ENCODE measurements around the gene HGF.

The HGF gene

DNA sequence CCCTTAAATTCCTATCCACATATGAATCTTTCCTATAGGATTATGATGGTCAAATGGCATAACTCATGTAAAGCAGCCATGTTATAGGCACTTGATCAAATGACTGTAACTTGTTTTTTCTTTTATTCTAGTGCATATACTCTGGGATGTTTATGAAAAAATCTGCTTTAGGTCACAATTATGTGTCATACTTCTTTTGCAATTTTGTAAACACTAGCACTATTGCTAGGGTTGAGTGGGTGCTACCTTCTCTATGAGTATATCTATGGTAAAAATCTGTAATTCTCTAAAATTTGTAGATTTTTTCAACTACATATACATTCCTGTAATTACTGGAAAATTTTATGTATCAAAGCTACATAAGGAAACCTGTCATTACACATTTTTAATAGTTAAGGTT, 50.0 kb downstream of the HGF start:
- no peak for DNase-seq (ENCODE audit: low read depth)

DNA sequence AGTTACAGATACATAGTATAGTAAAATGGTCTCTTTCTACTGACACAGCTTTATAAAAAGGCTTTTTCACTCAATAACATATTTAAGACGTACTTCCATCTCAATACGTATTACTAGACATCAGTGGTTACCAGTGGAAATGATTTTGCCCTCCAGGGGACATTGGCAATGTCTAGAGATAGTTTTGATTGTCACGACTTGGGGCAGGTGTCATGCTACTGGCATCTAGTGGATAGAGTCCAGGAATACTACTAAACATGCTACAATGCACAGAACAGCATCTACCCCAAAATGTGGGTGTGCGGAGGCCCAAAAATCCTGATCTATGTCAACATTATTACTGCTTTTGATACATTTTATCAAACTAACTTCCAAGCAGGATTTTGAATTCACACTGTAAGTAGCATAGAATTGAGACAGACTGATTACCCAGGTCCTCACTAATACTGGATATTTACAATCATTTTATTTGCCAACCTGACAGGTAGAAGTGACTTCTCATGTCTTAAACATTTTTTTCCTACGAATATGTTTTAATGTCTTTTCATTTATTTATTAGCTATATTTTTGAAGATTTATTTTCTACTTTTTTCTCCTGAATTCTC, 53.8 kb downstream of the HGF start:
- no peak for DNase-seq (ENCODE audit: low read depth)

DNA sequence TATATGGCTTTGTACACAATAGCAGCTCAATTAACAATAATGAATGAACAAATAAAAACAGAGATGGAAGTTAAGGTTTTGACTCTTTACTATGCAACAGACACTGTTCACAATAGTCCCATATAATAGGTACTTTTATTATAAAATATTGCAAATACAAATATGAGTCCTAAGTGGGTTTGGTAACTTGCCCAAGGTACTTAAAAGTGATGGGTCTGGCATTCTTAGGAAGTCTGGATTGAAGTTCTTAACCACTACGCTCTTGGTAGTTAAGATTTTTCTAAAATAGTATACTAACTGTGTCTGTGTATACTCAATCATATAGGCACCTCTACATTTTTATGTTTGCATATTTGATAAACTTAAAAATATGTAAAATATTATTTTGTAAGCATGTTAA, 55.5 kb downstream of the HGF start:
- DNase-seq (ENCODE audit: low read depth): no peak

DNA sequence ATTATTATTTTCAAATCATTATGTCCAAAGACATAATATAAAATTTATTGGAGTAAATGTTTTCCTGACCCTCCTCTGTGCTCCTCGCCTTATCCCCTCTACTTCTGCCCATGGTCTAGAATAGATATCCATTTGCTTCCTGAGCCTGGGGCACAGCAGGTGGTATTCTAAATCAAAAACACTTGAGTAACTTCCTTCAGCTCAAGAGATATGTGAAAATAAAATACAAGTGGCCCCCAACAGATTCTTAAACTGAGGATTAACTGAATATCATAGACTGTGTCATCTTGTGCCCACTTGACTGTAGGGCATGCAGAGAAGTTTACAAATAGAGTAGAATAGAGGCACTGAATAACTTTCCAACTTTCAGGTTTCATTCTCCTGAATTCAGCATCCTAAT, 59.1 kb downstream of the HGF start:
- DNase-seq (ENCODE audit: low read depth): no peak

DNA sequence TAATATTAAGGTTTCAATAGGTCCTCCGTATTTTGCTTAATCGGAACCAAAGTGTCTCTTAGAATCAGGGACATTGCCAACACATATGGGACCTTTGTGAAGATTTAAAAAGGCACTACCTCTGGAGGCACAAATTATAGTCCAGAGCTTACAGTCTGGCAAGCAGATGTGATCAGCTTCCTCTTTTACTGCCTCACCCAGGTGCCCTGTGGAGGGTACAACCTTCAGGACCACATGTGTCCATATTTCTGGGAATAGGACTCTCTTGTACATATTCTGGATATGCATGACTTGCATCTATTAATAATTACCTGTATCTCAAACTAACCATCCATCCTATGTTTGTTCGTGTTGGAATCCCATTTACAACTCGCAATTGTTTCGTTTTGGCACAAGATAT, 60.0 kb downstream of the HGF start:
- DNase-seq (ENCODE audit: low read depth): no peak

DNA sequence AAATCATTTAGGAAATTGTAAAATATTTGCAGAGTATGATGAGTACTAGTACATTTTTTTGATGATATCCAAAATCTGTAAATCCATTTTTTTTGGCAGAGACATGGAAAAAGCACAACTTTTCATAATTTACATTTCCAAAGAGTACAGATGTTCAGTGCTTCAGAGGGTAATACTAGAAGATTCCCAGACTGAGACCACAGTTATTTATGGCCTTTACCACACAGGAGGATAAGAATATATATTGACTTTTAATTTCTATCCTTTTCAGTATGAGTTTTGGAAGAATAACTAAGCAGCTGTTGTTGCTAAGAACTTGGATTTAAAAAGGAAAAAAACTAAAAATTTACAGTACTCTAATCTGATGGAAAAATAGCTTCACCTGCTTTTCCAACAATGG, 61.9 kb downstream of the HGF start:
- no peak for DNase-seq (ENCODE audit: low read depth)

DNA sequence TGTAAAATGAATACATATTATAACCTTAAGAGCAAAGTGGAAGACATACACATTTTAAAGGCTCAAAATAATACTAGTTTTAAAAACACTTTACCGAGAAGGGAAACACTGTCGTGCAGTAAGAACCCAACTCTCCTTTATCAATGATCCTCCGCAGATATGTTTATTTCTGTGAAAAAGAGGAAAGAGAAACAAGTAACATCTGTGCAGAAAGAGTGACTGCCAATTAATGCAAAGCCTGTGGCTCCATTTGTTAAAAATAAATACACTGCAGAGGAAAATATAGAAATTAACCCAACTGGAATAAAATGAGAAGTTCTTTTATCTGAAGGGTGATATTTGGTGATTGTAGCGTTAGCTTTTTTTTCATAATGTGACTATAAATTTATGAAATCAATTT, 62.7 kb downstream of the HGF start:
- DNase-seq (ENCODE audit: low read depth): no peak

DNA sequence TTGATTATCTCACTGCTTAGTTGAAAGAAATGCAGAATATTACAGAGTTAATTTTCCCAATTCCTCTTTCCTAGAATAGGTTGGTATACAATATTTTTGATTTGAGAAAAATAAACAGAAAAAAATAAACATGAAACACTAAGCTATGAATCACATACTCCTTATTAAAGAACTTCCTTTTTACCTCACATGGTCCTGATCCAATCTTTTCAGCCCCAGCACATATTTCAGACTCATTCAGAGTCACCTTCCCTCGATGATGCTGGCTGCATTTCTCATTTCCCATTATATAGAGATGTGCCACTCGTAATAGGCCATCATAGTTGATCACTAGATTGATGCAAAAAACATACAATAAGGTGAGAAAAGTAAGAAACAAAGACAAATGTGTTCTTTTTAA, 64.6 kb downstream of the HGF start:
- no peak for DNase-seq (ENCODE audit: low read depth)

DNA sequence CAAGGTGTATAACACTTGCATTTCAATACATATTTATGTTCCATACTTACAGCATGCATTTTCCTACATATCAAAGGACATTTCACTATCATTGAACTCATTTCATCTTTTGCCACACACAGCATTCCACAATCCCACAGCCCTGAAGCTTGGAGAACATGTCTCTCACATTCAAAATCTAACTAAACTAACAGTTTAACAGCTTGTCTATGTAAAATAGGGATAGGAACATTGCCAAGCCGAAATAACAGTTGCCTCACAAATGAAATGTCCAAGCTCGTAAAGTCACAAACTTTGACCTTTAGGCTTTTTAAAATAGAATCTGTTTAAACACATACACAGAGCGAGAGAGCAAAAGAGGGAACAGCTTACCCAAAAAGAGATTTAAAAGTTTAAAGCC, 65.3 kb downstream of the HGF start:
- no peak for DNase-seq (ENCODE audit: low read depth)

DNA sequence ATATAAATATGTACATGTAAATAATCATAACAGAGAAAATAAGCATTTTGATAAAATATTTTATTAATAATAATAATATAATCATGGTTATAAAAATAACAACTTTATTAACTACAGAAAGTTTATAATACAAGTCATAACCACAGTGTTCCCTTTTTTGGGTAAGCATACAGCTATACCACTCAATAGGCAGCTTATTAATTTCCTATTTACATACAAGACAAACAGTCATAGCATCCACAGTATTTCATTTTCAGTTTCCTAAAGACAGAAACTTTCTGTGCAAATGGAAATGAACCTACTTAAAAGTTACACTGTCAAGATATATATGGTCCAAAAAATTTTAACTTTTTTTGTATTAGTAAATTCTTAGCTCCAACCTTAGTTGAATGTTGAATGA, 70.9 kb downstream of the HGF start:
- no peak for DNase-seq (ENCODE audit: low read depth)

DNA sequence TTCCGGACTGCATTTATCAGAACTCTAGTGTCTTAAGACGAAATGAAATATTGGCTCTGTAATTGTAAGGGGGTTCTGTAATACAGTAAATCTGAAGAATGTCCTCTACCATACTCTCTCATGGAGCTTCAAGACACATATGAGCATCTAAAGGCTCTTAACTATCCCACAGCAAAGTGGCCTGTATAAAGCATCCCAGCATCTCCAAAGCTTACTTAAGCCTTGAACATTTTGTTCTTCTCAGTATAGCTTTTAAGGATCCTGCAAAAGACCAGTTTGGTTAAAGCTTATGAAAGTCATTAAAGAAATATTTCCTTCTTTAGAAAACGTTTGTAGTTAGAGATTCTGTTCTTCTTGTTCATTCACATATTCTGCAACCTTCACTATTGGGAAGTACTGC, 75.1 kb downstream of the HGF start:
- no peak for DNase-seq (ENCODE audit: low read depth)

DNA sequence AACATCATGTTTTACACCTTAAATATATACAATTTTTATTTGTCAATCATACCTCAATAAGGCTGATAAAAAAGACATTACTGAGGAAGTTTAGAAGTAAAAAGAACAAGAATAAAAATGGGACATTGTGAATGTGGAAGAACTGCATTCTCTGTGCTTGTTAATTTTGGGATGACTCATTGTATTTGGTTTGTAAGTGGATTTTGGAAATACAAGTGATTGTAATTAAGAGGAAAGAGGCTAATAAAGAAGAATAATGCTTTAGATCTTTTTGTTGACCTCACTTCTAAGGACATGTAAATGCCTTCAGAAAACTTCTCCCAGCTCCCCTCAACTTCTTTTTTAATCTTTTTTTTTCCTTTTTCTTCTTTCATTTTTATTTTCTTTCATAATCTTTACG, 76.0 kb downstream of the HGF start:
- DNase-seq (ENCODE audit: low read depth): no peak

DNA sequence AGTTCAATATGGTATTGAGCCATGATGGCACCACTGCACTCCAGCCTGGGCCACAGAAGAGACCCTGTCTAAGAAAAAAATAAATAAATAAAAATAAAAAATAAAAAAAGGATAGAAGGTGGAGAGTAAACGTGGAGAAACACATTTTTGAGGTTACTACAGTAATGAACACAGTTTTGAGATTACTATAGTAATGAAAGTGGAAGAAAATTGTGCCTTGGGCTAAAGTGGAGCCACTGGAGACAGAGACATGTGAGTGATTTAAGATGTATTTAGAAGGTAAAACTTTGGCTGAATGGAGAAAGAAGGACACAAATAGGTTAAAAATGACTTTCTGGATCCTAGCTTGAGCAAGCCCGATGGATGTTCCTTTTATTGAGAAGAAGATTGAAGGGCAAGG, 76.8 kb downstream of the HGF start:
- DNase-seq (ENCODE audit: low read depth): no peak

DNA sequence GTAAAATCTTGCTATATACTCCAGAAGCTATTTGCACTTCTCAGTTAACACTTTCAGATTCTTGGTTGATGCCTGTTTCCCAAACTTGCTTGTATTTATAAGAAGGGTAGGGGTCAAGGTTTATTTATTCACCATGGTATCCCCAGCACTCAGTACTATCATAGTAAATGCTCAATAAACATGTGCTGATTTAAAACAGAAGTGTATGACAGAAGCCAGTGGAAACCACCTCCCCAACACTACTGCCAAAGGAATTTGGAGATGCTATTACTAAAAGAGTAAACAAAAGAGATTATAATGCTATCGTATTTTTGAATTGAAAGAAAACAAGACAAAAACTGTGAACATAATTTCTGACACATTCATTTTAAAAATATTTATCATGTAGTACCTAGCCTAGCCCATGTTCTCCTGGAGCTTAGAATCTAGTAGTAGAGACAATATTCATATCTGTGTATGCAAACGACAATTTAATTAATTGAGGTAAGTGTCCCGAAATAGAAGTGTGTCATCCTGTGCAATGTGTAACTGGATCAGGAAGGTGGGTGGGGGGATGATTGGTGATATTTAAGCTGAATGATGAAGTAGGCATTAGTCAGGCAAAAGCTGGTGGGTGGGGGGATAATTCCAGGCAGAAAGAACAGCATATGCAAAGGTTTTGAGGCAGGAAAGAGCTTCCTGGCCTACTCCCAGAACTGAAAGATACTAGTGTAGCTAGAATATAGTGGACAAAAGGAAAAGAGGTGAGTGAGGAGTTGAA, 77.5 kb downstream of the HGF start:
- DNase-seq (ENCODE audit: low read depth): no peak

DNA sequence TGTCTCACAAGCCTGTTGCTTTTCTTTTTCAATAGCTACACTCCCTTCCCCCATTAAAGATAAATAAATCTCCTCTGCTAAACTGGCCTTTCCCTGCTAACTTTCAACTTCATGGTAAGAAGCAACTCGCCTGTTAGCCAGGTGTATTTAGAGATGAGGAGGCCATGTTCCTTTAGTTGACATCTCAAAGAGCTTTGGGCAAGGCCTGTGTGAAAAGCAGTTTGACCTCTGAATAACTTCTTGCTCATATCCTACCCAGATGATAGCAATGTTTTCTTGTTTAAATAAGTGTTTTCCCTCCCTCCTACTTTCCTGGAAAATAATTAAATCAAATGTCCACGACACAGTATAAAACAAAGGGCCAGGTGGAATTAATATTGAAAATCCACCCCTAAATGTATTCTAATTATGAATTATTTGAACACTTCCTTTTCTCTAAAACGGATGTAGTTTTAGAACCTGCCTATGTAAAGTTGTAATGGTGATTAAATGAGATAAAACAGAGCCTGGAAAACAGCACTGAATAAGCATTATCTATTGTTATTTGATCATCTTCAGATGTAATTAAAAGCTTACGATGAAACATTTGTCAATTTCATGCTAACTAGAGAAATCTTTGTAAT, 78.5 kb downstream of the HGF start:
- no peak for DNase-seq (ENCODE audit: low read depth)

DNA sequence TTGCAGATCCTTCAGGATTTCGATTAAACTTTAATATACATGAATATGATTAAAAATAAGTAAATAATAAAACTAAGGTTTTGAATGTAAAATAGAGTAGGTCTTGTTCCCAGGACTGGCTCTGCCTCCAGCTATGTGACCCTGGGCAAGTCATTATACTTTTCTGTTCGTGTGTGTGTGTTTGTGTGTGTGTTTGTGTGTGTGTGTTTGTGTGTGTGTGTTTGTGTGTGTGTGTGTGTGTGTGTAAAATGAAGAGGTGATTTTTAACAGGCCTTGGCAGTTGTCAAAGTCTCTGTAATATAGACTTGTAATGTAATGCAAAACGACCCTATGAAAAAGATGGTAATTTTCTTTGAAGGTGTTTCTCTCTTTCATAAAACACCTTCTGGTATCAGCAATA, 79.2 kb downstream of the HGF start:
- DNase-seq (ENCODE audit: low read depth): no peak

DNA sequence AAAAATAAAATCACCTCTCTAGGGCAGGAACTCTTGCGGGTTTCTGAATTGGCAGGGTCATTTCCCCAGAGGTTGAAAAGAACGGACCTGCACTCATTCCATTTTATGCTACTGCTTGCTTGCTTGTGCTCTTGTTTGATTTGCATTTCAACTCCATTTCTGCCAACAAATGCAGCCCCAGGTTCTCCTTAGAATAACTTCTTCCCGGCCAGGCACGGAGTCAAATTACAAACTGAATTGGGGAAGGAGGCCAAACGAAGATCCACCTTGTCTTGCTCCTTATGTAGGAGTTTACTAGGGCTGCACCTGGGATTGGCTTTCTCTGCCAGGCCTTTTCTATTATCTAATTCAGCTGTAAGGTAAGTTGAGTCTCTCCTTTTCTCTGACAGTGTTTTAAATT, 79.6 kb downstream of the HGF start:
- DNase-seq (ENCODE audit: low read depth): no peak

DNA sequence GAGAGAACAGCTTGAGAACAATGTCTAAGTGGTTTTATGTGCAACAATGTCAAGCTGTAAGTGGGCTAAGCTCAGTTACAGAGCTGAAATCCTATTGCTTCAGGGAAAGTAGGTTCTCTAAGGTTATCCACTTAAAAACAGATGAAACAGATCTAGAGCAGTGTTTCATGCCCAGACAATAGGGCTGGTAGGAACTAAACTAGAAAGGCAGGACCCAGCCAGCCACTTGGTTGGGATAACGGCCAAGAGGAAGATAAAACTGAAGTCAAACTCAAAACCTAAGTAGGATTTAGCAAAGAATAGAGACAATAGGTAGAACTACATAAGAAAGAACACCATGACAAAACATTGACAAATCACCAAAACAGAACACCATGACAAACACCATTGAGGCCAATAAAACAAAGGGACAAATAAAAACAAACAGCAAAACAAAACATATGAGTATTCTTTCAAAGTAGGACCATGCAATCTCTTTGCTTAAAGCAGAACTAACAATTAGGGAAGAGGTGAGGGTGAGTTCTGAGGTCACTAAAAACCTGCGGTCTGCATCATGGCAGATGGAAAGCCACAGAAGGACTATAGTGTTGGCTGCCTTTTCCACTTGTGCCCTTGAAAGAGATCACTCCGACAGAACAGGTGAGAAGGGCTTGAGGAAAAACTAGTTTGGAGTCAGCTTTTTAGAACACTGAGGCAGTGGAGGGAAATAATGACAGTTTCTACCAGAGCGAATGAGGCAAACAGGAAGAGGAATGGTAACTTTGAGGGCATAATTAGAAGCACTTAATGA, 81.0 kb downstream of the HGF start:
- no peak for DNase-seq (ENCODE audit: low read depth)

DNA sequence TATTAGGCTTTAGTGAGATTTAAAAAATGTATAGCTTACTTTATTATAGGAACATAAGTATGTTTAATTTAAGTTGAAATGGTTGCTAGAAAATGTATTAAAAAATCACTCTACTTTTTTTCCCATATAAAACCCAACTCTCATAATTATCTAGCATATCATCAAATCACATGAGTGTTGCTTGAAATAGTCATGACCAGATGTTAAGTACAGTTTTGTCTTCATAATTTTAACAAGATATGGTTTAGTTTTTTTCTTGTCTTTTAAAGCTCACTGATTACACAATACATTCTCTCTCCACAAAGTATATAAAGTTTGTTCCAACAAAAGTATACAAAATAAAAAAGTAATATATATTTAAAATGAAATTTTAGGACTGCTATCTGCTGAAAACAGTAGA, 82.8 kb downstream of the HGF start:
- no peak for DNase-seq (ENCODE audit: low read depth)

DNA sequence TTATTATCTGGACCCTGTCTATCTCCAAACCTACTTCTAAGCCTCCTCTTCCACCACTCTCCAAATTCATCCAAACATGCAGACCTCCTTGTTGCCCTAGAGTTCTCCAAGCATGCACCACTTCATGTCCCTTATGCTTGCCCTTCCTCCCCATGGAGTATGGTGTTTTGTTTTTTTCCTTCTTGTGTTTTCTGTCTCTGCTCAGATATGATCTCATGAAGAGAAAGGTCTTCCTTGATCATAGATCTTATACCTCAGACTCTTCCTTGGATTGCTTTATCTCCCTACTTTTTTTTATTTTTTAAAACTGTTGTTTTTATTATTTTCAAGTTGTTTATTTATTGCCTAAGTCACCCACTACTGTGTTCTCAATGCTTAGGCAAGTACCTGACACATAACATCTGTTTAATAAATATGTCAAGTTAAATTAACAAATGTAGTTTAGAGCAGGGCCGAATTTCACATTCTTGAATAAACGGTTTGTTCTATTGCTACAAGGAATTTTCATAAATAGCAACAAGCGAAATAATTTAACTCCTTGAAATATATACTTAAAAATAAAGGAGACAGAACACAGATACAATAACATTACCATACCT, 84.5 kb downstream of the HGF start:
- DNase-seq (ENCODE audit: low read depth): no peak

DNA sequence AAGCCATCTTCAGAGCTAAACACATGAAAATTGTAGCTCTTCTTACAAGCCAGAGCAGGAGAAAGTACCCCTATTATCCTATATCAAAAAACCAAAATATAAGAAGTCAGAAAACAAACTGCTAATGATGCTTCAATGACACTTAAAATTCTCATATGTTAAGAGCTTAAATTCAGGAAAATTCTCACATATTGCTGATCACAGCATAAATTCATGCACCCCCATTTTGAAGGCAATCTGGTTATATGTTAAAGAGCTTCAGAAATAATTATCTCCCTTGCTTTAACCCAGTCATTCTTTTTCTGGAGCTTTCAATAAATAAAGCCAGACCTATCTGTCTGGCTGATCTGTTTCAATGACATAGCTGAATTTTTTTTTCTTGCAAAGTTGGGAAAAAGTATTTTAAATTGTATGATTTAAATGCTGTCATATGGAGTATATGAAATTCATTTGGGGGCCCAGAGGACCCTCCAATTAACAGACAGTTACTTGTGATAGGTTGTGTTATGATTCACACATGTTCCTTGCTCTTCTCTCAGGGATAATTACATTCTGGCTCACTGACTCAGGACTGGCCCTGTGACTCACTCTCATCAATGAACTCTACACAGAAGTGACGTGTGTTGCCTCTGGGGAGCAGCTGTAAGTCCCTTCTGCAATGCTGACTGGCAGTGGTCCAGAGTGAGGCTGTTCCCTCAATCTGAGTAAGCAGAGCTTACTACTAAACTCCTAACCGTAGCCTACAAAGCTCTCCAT, 85.2 kb downstream of the HGF start:
- peak; percentile 98 for DNase-seq (ENCODE audit: low read depth)

DNA sequence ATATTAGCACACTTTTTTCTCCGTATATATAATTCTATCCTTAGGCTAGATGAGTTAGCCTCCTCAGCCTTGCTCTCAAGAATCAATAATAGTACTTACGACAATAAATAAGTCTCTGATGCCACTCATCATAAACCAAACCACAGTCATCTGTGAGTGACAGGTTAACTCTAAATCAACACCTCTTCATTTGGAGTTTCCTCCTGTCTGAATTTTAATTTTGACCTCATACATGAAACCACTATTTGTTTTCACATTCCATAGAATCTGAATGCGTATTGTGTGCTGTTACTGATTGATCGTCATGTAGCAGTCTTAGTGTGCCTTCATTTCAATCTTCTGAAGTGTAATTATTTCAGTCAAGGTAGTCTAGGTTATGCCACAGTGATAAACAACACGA, 85.8 kb downstream of the HGF start:
- DNase-seq (ENCODE audit: low read depth): no peak
